GM12878 (cell line): ENCODE measurements around the gene CLIP1. TPM values are rescaled to one million over a fixed set of nuclear protein-coding genes. Genes with fewer than 3 reads are reported as not detected.

Source experiments
- ATAC-seq: fragments of 200-7000 bp; cut with Tn5 transposase; 3 replicates; pipeline ENCODE4 v1.9.1; 2020; ENCODE audit warnings: mild to moderate bottlenecking, moderate library complexity
- BruUV-seq: library from RNA; stranded (reverse); fragments of 400-500 nt; replicated peaks from 2 replicates; lab custom pipeline; 2021; lab: Mats Ljungman, UMichigan
- CTCF ChIA-PET: fragments of 300-600 bp; sonication (Branson Sonifier 250); formaldehyde crosslinking; extraction: SDS; loops from one replicate; lab custom pipeline; 2021; ENCODE audit warnings: inconsistent platforms; lab: Yijun Ruan, JAX
- POLR2A ChIA-PET: fragments of 350-600 bp; formaldehyde crosslinking; extraction: SDS; loops from one replicate; lab custom pipeline; 2021; ENCODE audit warnings: inconsistent platforms; lab: Charles Lee
- RAD21 ChIA-PET: fragments of 300-600 bp; sonication (Branson Sonifier 250); formaldehyde crosslinking; loops from one replicate; lab custom pipeline; 2023; ENCODE audit warnings: antibody characterized with exemption; ENCODE audit not compliant: unreplicated experiment; lab: Charles Lee
- SMC1A ChIA-PET: fragments of 300-600 bp; sonication (Branson Sonifier 250); formaldehyde crosslinking; loops from one replicate; lab custom pipeline; 2023; ENCODE audit not compliant: unreplicated experiment, uncharacterized antibody; lab: Charles Lee
- DNase-seq: peaks from one replicate; pipeline ENCODE4 v3.0.0-alpha.2; 2011; ENCODE audit warnings: low read depth, low spot score
- FAIRE-seq: peaks from 3 replicates; lab custom pipeline; 2011; peaks lifted over from hg19 to GRCh38; lab: Jason Lieb, UNC
- H2AFZ ChIP-seq: 2 replicates; pipeline ENCODE4 v1.6.0; 2011; ENCODE audit warnings: low read depth, low read length, control low read depth; ENCODE audit not compliant: control insufficient read depth
- H3K27ac ChIP-seq: 2 replicates; pipeline ENCODE4 v1.5.1; 2011; ENCODE audit warnings: control low read depth; ENCODE audit not compliant: control insufficient read depth, insufficient read depth
- H3K27me3 ChIP-seq, 2 experiments: replicated peaks in 1 of 2; 2 replicates each; pipeline versions ENCODE4 v1.6.0 to v1.6.1; 2011; ENCODE audit warnings: low read length in 1 of 2; ENCODE audit not compliant: control insufficient read depth in 2 of 2, insufficient read depth in 2 of 2
- H3K36me3 ChIP-seq, 2 experiments: 2 replicates each; pipeline ENCODE4 v1.5.1; 2011; ENCODE audit warnings: low read length in 1 of 2; ENCODE audit not compliant: control insufficient read depth in 2 of 2, insufficient read depth in 2 of 2
- H3K4me1 ChIP-seq: 2 replicates; pipeline ENCODE4 v1.6.1; 2011; ENCODE audit warnings: mild to moderate bottlenecking, low read length, moderate library complexity, mixed read lengths; ENCODE audit not compliant: control insufficient read depth, insufficient read depth
- H3K4me2 ChIP-seq: 2 replicates; pipeline ENCODE4 v1.6.0; 2011; ENCODE audit warnings: control low read depth; ENCODE audit not compliant: control insufficient read depth, insufficient read depth
- H3K4me3 ChIP-seq: fragments of 200-600 bp; sonication (generic); 2 replicates; pipeline ENCODE4 v1.5.1; 2016
- H3K79me2 ChIP-seq: 2 replicates; pipeline ENCODE4 v1.6.0; 2011; ENCODE audit warnings: low read length; ENCODE audit not compliant: control insufficient read depth, insufficient read depth
- H3K9ac ChIP-seq: 2 replicates; pipeline ENCODE4 v1.8.0; 2011; ENCODE audit warnings: low read length, control low read depth, mixed read lengths; ENCODE audit not compliant: control insufficient read depth, insufficient read depth
- H3K9me3 ChIP-seq: replicated peaks from 3 replicates; pipeline ENCODE4 v1.5.1; 2011; ENCODE audit warnings: mild to moderate bottlenecking, low read length; ENCODE audit not compliant: control insufficient read depth, insufficient read depth
- H4K20me1 ChIP-seq: 2 replicates; pipeline ENCODE4 v1.6.0; 2011; ENCODE audit not compliant: control insufficient read depth, insufficient read depth
- CBFB ChIP-seq: IDR thresholded peaks from 2 replicates; pipeline ENCODE4 v1.6.1; 2016; ENCODE audit warnings: antibody characterized with exemption, low read depth
- CEBPB ChIP-seq, 2 experiments: fragments of 150-350 bp in 1 of 2; IDR thresholded peaks; 2 replicates each; pipeline ENCODE4 v1.6.1; 2012 to 2014; ENCODE audit warnings: low read depth in 2 of 2, low read length in 2 of 2, borderline replicate concordance in 1 of 2, inconsistent platforms in 1 of 2
- CREM ChIP-seq: IDR thresholded peaks from 2 replicates; pipeline ENCODE4 v1.6.1; 2014; ENCODE audit warnings: antibody characterized with exemption, low read depth
- EED ChIP-seq: sonication (generic); IDR thresholded peaks from 2 replicates; pipeline ENCODE4 v1.6.1; 2016; ENCODE audit warnings: antibody characterized with exemption, low read depth
- EP300 ChIP-seq, 2 experiments: fragments of 150-350 bp in 1 of 2; IDR thresholded peaks; 2 replicates each; pipeline ENCODE4 v1.6.1; 2011 to 2012; ENCODE audit warnings: low read depth in 2 of 2, low read length in 2 of 2, borderline replicate concordance in 1 of 2, improper control_type of control experiment in 1 of 2, inconsistent platforms in 1 of 2; ENCODE audit not compliant: control insufficient read depth in 1 of 2
- FOS ChIP-seq: IDR thresholded peaks from 3 replicates; pipeline ENCODE4 v1.6.1; 2011; ENCODE audit warnings: borderline replicate concordance; ENCODE audit not compliant: insufficient read length; ENCODE audit errors: extremely low read depth
- MTA2 ChIP-seq: fragments of 450-650 bp; IDR thresholded peaks from 2 replicates; pipeline ENCODE4 v1.6.1; 2016; ENCODE audit warnings: low read depth, mild to moderate bottlenecking, moderate library complexity
- NBN ChIP-seq: fragments of 450-650 bp; IDR thresholded peaks from 2 replicates; pipeline ENCODE4 v1.6.1; 2016
- NR2C2 ChIP-seq: IDR thresholded peaks from 2 replicates; pipeline ENCODE4 v1.6.1; 2011; ENCODE audit warnings: borderline replicate concordance, low read depth; ENCODE audit not compliant: control insufficient read depth, insufficient read length
- PAX8 ChIP-seq: fragments of 450-650 bp; IDR thresholded peaks from 2 replicates; pipeline ENCODE4 v1.6.1; 2017; ENCODE audit warnings: mild to moderate bottlenecking, moderate library complexity
- TARDBP ChIP-seq: IDR thresholded peaks from 2 replicates; pipeline ENCODE4 v1.6.1; 2016; ENCODE audit warnings: borderline replicate concordance
- ZNF24 ChIP-seq: fragments of 450-650 bp; IDR thresholded peaks from 2 replicates; pipeline ENCODE4 v1.6.1; 2017; ENCODE audit warnings: antibody characterized with exemption, mild to moderate bottlenecking
- ZNF384 ChIP-seq: IDR thresholded peaks from 2 replicates; pipeline ENCODE4 v1.6.1; 2012; ENCODE audit warnings: low read depth, mild to moderate bottlenecking, low read length, improper control_type of control experiment, borderline replicate concordance
- WGBS: methylation state at CpG from one replicate; pipeline ENCODE4 v1.1.6; 2016; ENCODE audit warnings: low lambda C conversion rate; ENCODE audit not compliant: insufficient replicate concordance, insufficient coverage; ENCODE audit errors: missing lambda C conversion rate; 5-methylcytosine and 5-hydroxymethylcytosine counted together
- in situ Hi-C: fragments of 300-500 bp; cut with MboI; formaldehyde crosslinking; loops from 9 replicates; pipeline ENCODE4 v1.14.3; 2018; ENCODE audit warnings: mixed read lengths
- intact Hi-C: fragments of 100-400 bp; cut with micrococcal nuclease; formaldehyde crosslinking; loops from one replicate; pipeline ENCODE4 v1.14.2; 2022; ENCODE audit not compliant: unreplicated experiment
- polyA plus RNA-seq, 11 experiments: library from polyadenylated mRNA; depleted of rRNA in 4 of 11; unstranded in 6 of 11; stranded (reverse) in 5 of 11; fragments of >200 nt; fragmentation: Nextera tagmentation in 4 of 11; fragmentation: Illumina TruSeq in 1 of 11; extraction: Ambion mirVana in 4 of 11; extraction: Trizol in 1 of 11; gene quantifications; 1 replicate in 1 of 11; 2 replicates in 10 of 11; pipeline versions ENCODE4 v1.2.1 to v1.2.3, GENCODE V29; 2011 to 2016; ENCODE audit warnings: inconsistent platforms in 2 of 11, missing spikeins in 2 of 11, low read depth in 1 of 11
- total RNA-seq, 4 experiments: library from RNA; depleted of rRNA in 3 of 4; stranded (reverse); fragments of >200 nt in 3 of 4; fragmentation: Illumina TruSeq in 1 of 4; extraction: Trizol in 1 of 4; gene quantifications; 2 replicates each; pipeline versions ENCODE4 v1.2.1 to v1.2.3, GENCODE V29; 2013 to 2021
- TF ChIP-seq, protein P1 (sequence below): fragments of 450-650 bp; IDR thresholded peaks from 2 replicates; pipeline ENCODE4 v1.6.1; 2014; ENCODE audit warnings: mild to moderate bottlenecking
- TF ChIP-seq, protein P2 (sequence below): IDR thresholded peaks from 2 replicates; pipeline ENCODE4 v1.6.1; 2012; ENCODE audit warnings: low read length, inconsistent platforms
- TF ChIP-seq, protein P3 (sequence below): IDR thresholded peaks from 2 replicates; pipeline ENCODE4 v1.6.1; 2012; ENCODE audit warnings: low read depth, low read length, improper control_type of control experiment
- TF ChIP-seq, protein P4 (sequence below): fragments of 450-650 bp; IDR thresholded peaks from 2 replicates; pipeline ENCODE4 v1.6.1; 2017; ENCODE audit warnings: mild to moderate bottlenecking, moderate library complexity

Gene CLIP1
- total and polyA plus RNA-seq, 10 of the 15 experiments (the other 5 are each of a cell fraction or from before 2014, with no cell fraction given): 6.0 to 45.4 (median 25.2) TPM

DNA sequence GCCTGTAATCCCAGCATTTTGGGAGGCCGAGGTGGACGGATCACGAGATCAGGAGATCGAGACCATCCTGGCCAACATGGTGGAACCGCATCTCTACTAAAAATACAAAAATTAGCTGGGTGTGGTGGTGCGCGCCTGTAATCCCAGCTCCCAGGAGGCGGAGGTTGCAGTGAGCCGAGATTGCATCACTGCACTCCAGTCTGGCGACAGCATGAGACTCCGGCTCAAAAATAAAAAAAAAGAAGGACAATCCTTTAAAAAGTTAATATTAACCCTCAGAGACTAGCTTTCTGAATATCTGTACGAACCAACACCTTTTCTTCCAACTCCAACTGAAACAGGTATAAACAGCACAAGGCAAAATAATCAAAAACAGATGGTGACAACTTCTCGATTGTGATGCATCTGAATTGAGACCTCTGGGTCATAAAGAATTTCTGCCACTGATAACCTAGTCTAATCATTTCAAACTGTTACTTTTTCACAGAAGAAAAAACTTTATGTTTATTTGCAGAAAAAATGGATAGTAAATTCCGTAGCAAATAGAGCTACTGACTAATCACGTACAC is 27.8 kb downstream of the CLIP1 start:
- Histone ChIP-seq H3K4me1 (peaks cover 7% of the 10 kb centered on the region), H4K20me1 (no peaks in the 10 kb centered on the region; the same call in 1 of the 2 replicates), H3K79me2 (peaks cover 7% of the 10 kb centered on the region), H2AFZ (no peak overlapping the region), H3K27me3 (no peaks in the 10 kb centered on the region), H3K9ac (no peak overlapping the region), H3K4me3 (no peak overlapping the region), H3K9me3 (no peaks in the 10 kb centered on the region), H3K4me2 (no peak overlapping the region), H3K27ac (no peak overlapping the region), H3K36me3 (no peaks in the 10 kb centered on the region)
- ChIA-PET SMC1A (no interaction called here), CTCF (no interaction called here), POLR2A (no interaction called here), RAD21 (interaction anchor here (0.8 to 1.2 kb wide), 2 partner anchors 8 to 107 kb away, joined by 3 to 4 read pairs; partner anchors contain the start of gene ZCCHC8)
- in situ Hi-C loops: no loop called here
- DNase-seq: no peak
- intact Hi-C loops: no loop called here
- BruUV-seq: no TSS peak
- no peak for FAIRE-seq
- TF ChIP-seq MTA2 (no peak), CREM (no peak), ZNF384 (no peak), NBN (no peak), PAX8 (no peak), CEBPB (IDR thresholded peaks at IDR 0.05; ENCODE audit: borderline replicate concordance in 1 of 2, low read depth in 2 of 2, low read length in 2 of 2) (no peak), ZNF24 (no peak), FOS (no peak), CBFB (no peak), NR2C2 (no peak), EED (no peak), EP300 (IDR thresholded peaks at IDR 0.05; ENCODE audit: borderline replicate concordance in 1 of 2, control insufficient read depth in 1 of 2, low read depth in 2 of 2, low read length in 2 of 2) (no peak), TARDBP (no peak)
- TF ChIP-seq, protein P1, sequence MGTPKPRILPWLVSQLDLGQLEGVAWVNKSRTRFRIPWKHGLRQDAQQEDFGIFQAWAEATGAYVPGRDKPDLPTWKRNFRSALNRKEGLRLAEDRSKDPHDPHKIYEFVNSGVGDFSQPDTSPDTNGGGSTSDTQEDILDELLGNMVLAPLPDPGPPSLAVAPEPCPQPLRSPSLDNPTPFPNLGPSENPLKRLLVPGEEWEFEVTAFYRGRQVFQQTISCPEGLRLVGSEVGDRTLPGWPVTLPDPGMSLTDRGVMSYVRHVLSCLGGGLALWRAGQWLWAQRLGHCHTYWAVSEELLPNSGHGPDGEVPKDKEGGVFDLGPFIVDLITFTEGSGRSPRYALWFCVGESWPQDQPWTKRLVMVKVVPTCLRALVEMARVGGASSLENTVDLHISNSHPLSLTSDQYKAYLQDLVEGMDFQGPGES: no peak
- TF ChIP-seq, protein P2, sequence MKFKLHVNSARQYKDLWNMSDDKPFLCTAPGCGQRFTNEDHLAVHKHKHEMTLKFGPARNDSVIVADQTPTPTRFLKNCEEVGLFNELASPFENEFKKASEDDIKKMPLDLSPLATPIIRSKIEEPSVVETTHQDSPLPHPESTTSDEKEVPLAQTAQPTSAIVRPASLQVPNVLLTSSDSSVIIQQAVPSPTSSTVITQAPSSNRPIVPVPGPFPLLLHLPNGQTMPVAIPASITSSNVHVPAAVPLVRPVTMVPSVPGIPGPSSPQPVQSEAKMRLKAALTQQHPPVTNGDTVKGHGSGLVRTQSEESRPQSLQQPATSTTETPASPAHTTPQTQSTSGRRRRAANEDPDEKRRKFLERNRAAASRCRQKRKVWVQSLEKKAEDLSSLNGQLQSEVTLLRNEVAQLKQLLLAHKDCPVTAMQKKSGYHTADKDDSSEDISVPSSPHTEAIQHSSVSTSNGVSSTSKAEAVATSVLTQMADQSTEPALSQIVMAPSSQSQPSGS: no peak
- TF ChIP-seq, protein P3, sequence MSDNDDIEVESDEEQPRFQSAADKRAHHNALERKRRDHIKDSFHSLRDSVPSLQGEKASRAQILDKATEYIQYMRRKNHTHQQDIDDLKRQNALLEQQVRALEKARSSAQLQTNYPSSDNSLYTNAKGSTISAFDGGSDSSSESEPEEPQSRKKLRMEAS: no peak
- TF ChIP-seq, protein P4, sequence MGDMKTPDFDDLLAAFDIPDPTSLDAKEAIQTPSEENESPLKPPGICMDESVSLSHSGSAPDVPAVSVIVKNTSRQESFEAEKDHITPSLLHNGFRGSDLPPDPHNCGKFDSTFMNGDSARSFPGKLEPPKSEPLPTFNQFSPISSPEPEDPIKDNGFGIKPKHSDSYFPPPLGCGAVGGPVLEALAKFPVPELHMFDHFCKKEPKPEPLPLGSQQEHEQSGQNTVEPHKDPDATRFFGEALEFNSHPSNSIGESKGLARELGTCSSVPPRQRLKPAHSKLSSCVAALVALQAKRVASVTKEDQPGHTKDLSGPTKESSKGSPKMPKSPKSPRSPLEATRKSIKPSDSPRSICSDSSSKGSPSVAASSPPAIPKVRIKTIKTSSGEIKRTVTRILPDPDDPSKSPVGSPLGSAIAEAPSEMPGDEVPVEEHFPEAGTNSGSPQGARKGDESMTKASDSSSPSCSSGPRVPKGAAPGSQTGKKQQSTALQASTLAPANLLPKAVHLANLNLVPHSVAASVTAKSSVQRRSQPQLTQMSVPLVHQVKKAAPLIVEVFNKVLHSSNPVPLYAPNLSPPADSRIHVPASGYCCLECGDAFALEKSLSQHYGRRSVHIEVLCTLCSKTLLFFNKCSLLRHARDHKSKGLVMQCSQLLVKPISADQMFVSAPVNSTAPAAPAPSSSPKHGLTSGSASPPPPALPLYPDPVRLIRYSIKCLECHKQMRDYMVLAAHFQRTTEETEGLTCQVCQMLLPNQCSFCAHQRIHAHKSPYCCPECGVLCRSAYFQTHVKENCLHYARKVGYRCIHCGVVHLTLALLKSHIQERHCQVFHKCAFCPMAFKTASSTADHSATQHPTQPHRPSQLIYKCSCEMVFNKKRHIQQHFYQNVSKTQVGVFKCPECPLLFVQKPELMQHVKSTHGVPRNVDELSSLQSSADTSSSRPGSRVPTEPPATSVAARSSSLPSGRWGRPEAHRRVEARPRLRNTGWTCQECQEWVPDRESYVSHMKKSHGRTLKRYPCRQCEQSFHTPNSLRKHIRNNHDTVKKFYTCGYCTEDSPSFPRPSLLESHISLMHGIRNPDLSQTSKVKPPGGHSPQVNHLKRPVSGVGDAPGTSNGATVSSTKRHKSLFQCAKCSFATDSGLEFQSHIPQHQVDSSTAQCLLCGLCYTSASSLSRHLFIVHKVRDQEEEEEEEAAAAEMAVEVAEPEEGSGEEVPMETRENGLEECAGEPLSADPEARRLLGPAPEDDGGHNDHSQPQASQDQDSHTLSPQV: no peak
- WGBS: 96% methylated on average over 15 of the region's 15 CpGs
- ATAC-seq: no peak
